Stomach (tissue), 4 donors: ENCODE data around the gene BSN.

ENCODE experiments used
- EP300 ChIP-seq: sonication (generic); formaldehyde crosslinking; IDR thresholded peaks from one replicate; pipeline ENCODE4 v1.6.1; 2017; ENCODE audit warnings: antibody characterized with exemption
- POLR2A ChIP-seq, 4 donors: fragments of 450-650 bp; IDR thresholded peaks; one replicate each; pipeline ENCODE4 v1.6.1; 2016; ENCODE audit warnings: antibody characterized with exemption in 4 of 4, control low read depth in 2 of 4, mild to moderate bottlenecking in 1 of 4, moderate library complexity in 1 of 4
- POLR2AphosphoS5 ChIP-seq, 3 donors: sonication (generic); formaldehyde crosslinking; IDR thresholded peaks; one replicate each; pipeline ENCODE4 v1.6.1; 2016; ENCODE audit warnings: antibody characterized with exemption in 3 of 3
- TF ChIP-seq, protein P1 (sequence below), 7 experiments: fragments of 450-650 bp in 4 of 7; fragments of 200-600 bp in 3 of 7; sonication (generic) in 3 of 7; IDR thresholded peaks; one replicate each; pipeline ENCODE4 v1.5.1; 2016 to 2019; ENCODE audit warnings: antibody characterized with exemption in 7 of 7, control low read depth in 2 of 7, mild to moderate bottlenecking in 1 of 7

DNA sequence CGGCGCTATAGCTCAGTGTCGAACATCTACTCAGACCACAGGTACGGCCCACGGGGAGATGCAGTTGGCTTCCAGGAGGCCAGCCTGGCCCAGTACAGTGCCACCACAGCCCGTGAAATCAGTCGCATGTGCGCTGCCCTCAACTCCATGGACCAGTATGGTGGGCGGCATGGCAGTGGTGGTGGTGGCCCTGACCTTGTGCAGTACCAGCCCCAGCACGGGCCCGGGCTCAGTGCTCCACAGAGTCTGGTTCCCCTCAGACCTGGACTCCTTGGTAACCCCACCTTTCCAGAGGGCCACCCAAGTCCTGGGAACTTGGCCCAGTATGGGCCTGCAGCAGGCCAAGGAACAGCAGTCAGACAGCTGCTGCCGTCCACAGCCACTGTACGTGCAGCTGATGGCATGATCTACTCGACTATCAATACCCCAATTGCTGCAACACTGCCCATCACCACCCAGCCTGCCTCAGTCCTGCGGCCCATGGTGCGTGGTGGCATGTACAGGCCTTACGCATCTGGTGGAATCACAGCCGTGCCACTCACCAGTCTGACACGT lies 101.5 kb downstream of the BSN start:
- TF ChIP-seq POLR2A (IDR thresholded peaks at IDR 0.05) (no peak), EP300 (no peak), POLR2AphosphoS5 (IDR thresholded peaks at IDR 0.05) (no peak)
- TF ChIP-seq, protein P1, sequence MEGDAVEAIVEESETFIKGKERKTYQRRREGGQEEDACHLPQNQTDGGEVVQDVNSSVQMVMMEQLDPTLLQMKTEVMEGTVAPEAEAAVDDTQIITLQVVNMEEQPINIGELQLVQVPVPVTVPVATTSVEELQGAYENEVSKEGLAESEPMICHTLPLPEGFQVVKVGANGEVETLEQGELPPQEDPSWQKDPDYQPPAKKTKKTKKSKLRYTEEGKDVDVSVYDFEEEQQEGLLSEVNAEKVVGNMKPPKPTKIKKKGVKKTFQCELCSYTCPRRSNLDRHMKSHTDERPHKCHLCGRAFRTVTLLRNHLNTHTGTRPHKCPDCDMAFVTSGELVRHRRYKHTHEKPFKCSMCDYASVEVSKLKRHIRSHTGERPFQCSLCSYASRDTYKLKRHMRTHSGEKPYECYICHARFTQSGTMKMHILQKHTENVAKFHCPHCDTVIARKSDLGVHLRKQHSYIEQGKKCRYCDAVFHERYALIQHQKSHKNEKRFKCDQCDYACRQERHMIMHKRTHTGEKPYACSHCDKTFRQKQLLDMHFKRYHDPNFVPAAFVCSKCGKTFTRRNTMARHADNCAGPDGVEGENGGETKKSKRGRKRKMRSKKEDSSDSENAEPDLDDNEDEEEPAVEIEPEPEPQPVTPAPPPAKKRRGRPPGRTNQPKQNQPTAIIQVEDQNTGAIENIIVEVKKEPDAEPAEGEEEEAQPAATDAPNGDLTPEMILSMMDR (IDR thresholded peaks at IDR 0.05): no peak
